CD4-positive, alpha-beta T cell treated with Interleukin-17A for 4 hours (primary cell): Measurements from ENCODE around the gene GHRL.

ENCODE experiments used
- DNase-seq: peaks from one replicate; pipeline ENCODE4 v3.0.0-alpha.2; 2020; ENCODE audit warnings: mixed read lengths

The GHRL gene

DNA sequence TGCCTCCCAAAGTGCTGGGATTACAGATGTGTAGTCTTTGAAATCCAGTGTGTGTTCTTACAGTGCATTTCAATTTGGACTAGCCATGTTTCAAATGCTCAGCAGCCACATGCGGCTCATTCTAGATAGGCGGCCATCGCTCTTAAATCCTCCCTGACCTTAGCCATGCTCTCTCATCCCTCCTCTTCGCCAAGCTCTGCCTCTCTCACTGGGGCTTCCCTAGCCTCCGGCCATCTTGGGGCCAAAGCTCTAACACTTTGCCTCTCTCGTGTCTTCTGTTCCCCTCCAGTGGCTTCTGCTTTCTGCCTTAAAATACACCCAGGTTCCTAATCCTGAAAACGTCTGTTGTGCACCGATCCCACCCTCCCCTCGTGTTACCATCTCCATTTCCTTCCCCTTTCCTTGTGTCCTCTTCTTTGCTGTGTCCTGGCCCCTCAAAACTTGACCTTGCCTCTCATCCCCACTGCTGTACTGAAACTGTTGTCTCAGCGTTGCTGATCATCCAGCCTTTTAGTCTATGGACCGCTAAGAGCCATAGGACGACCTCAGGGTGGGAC lies 1.4 kb upstream of the GHRL start:
- no peak for DNase-seq

- DNase-seq, result no peak
Measured at GRCh38 chr3:10291641-10292040, 1.1 kb downstream of the GHRL start.

DNA sequence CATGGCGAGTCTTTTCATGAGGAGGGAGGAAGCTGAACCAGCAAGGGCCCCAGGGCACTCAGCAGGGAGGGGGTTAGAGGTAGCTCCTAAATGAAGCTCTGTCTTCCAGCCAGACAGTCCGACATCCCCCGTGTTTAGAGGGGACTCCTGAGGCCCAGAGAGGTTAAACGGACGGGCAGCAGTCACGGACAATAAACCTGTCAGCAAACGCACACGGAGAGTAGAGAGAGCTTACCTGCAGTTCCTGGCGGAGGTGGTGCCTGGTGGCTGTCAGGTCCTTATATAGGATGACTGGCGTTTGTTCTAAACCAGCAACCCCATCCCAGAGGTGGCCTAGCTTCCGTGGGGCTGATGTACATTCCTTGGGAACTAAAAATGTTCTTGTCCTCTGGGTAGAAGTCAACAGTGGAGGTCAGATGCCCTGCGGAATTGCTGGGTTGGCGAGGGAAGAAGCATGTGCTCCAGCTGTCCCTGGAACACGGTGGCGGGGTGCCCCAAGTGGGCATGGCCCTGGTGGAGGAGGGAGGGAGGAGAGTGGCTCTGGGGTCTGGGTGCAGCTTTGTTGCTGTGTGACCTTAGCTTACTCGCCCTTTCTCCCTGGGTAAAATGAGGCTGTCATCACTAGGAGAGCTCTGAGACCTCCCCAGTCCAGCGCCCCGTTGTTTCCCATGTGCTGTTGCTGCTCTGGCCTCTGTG lies 2.1 kb downstream of the GHRL start:
- no peak for DNase-seq

- DNase-seq, result no peak
Measured at GRCh38 chr3:10289787-10290355, 2.9 kb downstream of the GHRL start.

DNA sequence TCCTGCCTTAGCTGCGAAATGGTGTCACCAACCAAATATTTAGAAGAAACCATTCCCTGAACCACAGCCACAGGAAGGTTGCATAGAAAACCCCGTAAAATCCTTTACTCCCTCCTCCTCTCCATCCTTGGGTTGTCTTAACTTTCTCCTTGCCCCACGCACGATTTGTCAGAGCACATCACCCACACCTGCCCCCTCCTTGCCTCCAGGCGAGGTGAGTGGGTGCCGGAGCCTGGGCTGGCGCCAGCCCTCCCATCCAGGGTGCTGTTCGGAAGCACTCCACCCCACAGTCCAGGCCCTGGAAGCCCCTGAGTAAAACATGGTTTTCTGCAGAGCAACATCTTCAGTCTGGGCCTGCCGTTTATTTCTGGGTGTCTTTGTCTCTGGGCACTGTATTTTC lies 3.7 kb downstream of the GHRL start:
- no peak for DNase-seq

- no peak for DNase-seq
Measured at GRCh38 chr3:10288575-10288960, 4.2 kb downstream of the GHRL start.

GRCh38 chr3:10287936-10288574 lies 4.7 kb downstream of the GHRL start:
- no peak for DNase-seq

GRCh38 chr3:10286596-10287295 lies 6.0 kb downstream of the GHRL start:
- peak; percentile 58 for DNase-seq

DNA sequence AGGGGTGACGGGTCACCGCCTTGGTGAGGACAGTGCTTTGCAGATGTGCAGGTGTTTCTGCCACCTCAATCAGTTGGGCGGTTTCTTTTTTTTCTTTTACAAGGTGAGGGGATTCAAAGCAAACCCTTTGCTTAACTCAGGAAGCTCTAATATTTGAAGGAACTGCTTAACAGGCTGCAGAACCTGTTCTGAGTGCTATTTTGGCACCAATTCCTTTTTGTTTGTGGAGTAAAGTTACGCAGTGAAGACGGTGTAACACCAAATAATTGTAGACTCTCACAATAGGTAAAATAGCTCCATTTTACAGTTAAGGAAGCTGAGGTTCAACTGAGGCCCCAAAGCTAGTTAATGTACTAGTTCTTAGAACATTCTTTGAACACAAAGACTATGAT lies 6.6 kb downstream of the GHRL start:
- no peak for DNase-seq

DNA sequence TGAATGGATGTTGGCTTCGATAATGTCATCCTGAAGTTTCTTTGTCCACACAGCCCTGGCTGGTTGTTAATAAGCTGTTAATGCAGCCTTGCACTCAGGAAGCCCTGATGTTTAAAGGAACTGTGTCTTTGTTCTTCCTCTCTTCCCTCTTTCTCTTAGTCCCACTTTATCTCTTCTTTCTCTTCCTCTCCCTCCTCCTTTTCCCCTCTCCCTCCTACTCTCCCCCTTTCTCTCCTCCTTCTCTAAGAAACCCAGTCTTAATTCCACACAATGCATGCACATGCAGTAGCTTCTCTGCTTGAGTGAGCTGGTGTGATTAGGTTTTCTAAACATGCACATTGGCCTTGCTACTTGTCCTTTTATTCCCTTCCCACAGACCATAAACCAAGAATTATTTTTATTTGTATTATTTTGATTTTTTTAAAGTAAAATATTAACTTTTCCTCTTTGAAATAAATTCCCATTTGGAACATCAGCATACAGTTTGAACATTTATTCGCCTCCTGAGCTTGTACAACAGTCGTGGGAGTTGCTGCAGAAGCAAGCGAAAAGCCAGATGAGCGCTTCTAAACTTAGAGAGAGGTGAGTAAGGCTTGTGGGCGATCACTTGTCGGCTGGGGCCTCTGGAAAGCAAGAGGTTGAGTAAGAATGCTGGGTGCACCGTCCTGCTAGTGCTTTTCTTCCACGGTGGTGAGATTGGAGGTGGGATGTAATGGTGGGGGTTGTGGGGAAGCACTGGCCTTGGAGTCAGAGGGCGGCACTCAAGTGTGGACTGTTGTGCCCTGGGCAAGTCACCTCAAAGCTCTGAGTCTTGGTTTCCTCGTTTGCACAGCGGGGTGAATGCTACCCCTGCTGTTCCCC lies 7.2 kb downstream of the GHRL start:
- DNase-seq, result no peak

DNA sequence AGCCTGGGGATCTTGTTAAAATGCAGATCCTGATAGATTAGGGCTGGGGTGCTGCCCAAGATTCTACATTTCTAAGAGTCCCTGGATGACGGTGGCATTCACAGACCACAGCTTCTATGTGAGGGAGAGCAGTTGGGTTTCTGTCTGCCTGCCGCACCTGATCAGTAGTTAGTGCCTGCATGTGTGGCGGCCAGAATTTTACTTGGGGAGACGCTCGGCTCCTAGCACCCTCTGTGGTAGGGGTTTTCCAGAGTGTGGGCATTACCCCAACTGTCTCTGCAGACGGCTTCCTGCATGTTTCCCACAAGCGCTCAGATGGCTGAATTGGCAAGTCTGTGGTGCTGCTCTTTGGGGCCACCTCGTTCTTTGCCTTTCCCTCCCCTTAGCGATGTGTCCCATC lies 8.3 kb downstream of the GHRL start:
- peak; percentile 43 for DNase-seq

- DNase-seq, result no peak
Measured at GRCh38 chr3:10283638-10284037, 9.1 kb downstream of the GHRL start.

DNA sequence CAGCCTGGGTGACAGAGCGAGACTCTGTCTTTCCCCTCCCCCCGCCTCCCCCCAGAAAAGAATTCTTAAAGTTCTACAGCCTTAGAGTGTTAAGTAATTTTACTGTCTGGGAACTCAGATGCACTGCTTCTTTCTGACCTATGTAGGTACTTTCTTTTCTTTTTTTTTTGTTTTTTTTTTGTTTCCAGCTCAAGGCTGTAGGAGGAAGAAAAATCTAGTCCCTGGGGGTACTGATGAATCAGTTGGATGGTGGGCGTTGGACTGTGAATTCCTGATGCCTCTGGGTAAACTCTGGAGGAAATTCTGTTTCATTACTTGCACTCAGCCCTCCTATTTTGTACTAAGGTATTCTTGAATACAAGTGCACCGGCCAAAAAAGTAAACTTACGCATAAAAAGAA lies 10.8 kb downstream of the GHRL start:
- no peak for DNase-seq

GRCh38 chr3:10280571-10280970 lies 12.2 kb downstream of the GHRL start:
- DNase-seq, result no peak

GRCh38 chr3:10280177-10280529 lies 12.6 kb downstream of the GHRL start:
- peak; percentile 34 for DNase-seq

DNA sequence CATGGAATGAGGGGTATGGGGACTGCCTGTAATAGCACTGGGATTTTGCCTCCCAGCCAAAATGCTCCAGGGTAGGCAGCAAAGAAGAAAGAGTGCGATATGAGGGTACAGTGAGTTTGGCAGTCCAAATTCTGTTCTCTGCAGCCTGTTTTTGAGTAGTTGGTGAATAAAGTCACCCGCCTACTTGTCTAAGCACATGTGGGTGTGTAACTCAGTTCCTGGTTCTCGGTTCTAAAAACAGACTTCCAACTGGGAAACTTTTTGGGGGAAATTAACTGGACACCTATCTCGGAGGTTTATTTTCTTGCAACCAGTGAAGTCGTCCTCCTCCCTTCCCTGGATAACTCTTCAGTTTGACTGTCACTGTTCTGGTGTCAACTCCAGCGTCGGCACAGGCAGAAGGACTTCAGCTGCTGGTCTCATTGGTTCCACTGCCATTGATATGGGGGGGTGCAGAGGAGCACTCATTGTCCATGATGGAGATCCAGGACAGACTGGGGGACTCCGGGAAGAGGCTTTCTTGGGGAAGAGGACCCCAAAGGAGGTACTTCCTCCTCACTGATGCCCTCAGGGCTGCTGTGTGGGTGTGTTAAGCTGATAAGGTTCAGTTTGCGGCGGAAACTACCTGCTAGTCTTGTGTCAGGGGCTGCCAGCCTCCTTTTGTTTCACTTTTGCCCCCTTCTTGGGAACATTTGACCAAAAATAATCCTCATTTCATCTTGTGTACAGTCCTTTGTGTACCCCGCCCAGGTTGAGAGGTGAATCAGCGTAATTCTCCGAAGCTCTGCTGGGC lies 13.2 kb downstream of the GHRL start:
- DNase-seq, result no peak

GRCh38 chr3:10278501-10278900 lies 14.2 kb downstream of the GHRL start:
- DNase-seq, result no peak

- no peak for DNase-seq
Measured at GRCh38 chr3:10277115-10277625, 15.6 kb downstream of the GHRL start.

GRCh38 chr3:10274601-10275000 lies 18.1 kb downstream of the GHRL start:
- DNase-seq, result no peak

- no peak for DNase-seq
Measured at GRCh38 chr3:10273702-10274305, 18.9 kb downstream of the GHRL start.

- DNase-seq, result no peak
Measured at GRCh38 chr3:10272977-10273376, 19.8 kb downstream of the GHRL start.
